Esophagus squamous epithelium (tissue), 4 donors: ENCODE measurements around the gene PPP1R1A.

Experiments
- CTCF ChIP-seq, 6 experiments: fragments of 450-650 bp in 4 of 6; fragments of 200-600 bp in 2 of 6; sonication (generic) in 2 of 6; IDR thresholded peaks; one replicate each; pipeline ENCODE4 v1.5.1; 2016 to 2019; ENCODE audit warnings: antibody characterized with exemption in 6 of 6, mild to moderate bottlenecking in 4 of 6, moderate library complexity in 4 of 6
- POLR2A ChIP-seq, 4 donors: fragments of 450-650 bp; IDR thresholded peaks; one replicate each; pipeline ENCODE4 v1.6.1; 2017; ENCODE audit warnings: antibody characterized with exemption in 4 of 4, mild to moderate bottlenecking in 4 of 4, moderate library complexity in 3 of 4

GRCh38 chr12:54571193-54572188 lies 17.0 kb downstream of the PPP1R1A start:
- TF ChIP-seq CTCF (IDR thresholded peaks at IDR 0.05): no peak
- TF ChIP-seq POLR2A (IDR thresholded peaks at IDR 0.05): no peak
